HG02943 (cell line): Measurements from ENCODE around the gene CTAGE9.
"Not testable (repeated sequence)": the region's sequence is repeated elsewhere in the genome, so short reads cannot be mapped to it uniquely, and the experiment has no call there.

ENCODE experiments used
- ATAC-seq: cut with Tn5 transposase; IDR thresholded peaks from one replicate; pipeline ENCODE4 v1.9.1; 2021; ENCODE audit warnings: mild to moderate bottlenecking, low read depth, moderate library complexity; ENCODE audit not compliant: unreplicated experiment

Gene CTAGE9

GRCh38 chr6:131729550-131729949 lies 18.7 kb upstream of the CTAGE9 start:
- ATAC-seq, result no peak

- no peak for ATAC-seq
Measured at GRCh38 chr6:131728296-131728939, 17.6 kb upstream of the CTAGE9 start.

- ATAC-seq, result no peak
Measured at GRCh38 chr6:131727868-131728267, 17.1 kb upstream of the CTAGE9 start.

GRCh38 chr6:131727467-131727866 lies 16.6 kb upstream of the CTAGE9 start:
- ATAC-seq, result no peak

GRCh38 chr6:131724114-131724513 lies 13.3 kb upstream of the CTAGE9 start:
- ATAC-seq, result no peak

GRCh38 chr6:131721161-131721560 lies 10.3 kb upstream of the CTAGE9 start:
- ATAC-seq, result no peak

GRCh38 chr6:131717836-131718542 lies 7.2 kb upstream of the CTAGE9 start:
- ATAC-seq, result no peak

GRCh38 chr6:131715567-131715966 lies 4.8 kb upstream of the CTAGE9 start:
- peak; percentile 65 for ATAC-seq

GRCh38 chr6:131703905-131704304 lies 6.9 kb downstream of the CTAGE9 start:
- ATAC-seq, result not testable (repeated sequence)

GRCh38 chr6:131700851-131701250 lies 10.0 kb downstream of the CTAGE9 start:
- ATAC-seq, result not testable (repeated sequence)

- ATAC-seq, result no peak
Measured at GRCh38 chr6:131696956-131697355, 13.9 kb downstream of the CTAGE9 start.

- peak; percentile 85 for ATAC-seq
Measured at GRCh38 chr6:131694832-131695426, 15.9 kb downstream of the CTAGE9 start.

GRCh38 chr6:131693384-131693783 lies 17.4 kb downstream of the CTAGE9 start:
- no peak for ATAC-seq

GRCh38 chr6:131692589-131692988 lies 18.2 kb downstream of the CTAGE9 start:
- no peak for ATAC-seq

- ATAC-seq, result no peak
Measured at GRCh38 chr6:131692031-131692430, 18.8 kb downstream of the CTAGE9 start.

- peak; percentile 51 for ATAC-seq
Measured at GRCh38 chr6:131688286-131688685, 22.5 kb downstream of the CTAGE9 start.

- ATAC-seq, result no peak
Measured at GRCh38 chr6:131687022-131687421, 23.8 kb downstream of the CTAGE9 start.

GRCh38 chr6:131685266-131685780 lies 25.5 kb downstream of the CTAGE9 start:
- no peak for ATAC-seq

- peak; percentile 79 for ATAC-seq
Measured at GRCh38 chr6:131683479-131683878, 27.3 kb downstream of the CTAGE9 start.

- no peak for ATAC-seq
Measured at GRCh38 chr6:131682442-131682841, 28.4 kb downstream of the CTAGE9 start.

- ATAC-seq, result no peak
Measured at GRCh38 chr6:131681585-131681984, 29.2 kb downstream of the CTAGE9 start.

GRCh38 chr6:131680868-131681267 lies 29.9 kb downstream of the CTAGE9 start:
- no peak for ATAC-seq
